Measurements from ENCODE around the gene COX15. TPM values are rescaled to one million over a fixed set of nuclear protein-coding genes. Genes with fewer than 3 reads are reported as not detected.

COX15 gene
- total RNA-seq, 4 donors from 2014 or later, result 20.2 to 30.1 (median 25.6) TPM

- Histone ChIP-seq H3K9me3 (no peaks in the 10 kb centered on the region), H3K4me3 (no peak overlapping the region), H3K27me3 (no peaks in the 10 kb centered on the region), H3K27ac (no peak overlapping the region), H3K36me3 (peaks cover 3% of the 10 kb centered on the region), H3K4me1 (no peaks in the 10 kb centered on the region)
- TF ChIP-seq POLR2AphosphoS5 (IDR thresholded peaks at IDR 0.05), result no peak
- TF ChIP-seq, protein P1, sequence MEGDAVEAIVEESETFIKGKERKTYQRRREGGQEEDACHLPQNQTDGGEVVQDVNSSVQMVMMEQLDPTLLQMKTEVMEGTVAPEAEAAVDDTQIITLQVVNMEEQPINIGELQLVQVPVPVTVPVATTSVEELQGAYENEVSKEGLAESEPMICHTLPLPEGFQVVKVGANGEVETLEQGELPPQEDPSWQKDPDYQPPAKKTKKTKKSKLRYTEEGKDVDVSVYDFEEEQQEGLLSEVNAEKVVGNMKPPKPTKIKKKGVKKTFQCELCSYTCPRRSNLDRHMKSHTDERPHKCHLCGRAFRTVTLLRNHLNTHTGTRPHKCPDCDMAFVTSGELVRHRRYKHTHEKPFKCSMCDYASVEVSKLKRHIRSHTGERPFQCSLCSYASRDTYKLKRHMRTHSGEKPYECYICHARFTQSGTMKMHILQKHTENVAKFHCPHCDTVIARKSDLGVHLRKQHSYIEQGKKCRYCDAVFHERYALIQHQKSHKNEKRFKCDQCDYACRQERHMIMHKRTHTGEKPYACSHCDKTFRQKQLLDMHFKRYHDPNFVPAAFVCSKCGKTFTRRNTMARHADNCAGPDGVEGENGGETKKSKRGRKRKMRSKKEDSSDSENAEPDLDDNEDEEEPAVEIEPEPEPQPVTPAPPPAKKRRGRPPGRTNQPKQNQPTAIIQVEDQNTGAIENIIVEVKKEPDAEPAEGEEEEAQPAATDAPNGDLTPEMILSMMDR (IDR thresholded peaks at IDR 0.05), result no peak
- no peak for TF ChIP-seq EP300 (IDR thresholded peaks at IDR 0.05)
- TF ChIP-seq POLR2A (IDR thresholded peaks at IDR 0.05), result no peak
- no peak for DNase-seq (ENCODE audit: low spot score in 2 of 2)
- 35% methylated on average over 4 of the region's 4 CpGs for WGBS
Observed at GRCh38 chr10:99765672-99766301, 33.9 kb upstream of the COX15 start.

DNA sequence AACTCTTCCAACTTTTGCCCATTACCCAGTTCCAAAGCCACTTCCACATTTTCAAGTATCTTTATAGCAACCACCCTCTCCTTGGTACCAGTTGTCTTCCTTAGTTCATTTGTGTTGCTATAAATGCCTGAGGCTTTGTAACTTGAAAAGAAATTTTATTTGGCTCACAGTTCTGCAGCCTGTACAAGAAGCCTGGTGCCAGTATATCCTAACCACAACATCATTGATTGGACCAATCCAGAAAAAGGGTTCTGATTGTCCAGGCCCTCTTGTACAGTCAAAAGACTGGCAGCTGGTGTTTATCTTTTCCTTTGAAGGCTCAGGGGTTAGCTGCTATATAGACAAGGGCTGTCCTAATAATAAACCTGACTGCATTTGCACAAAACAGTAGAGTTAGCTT is 29.4 kb upstream of the COX15 start:
- Histone ChIP-seq H3K9me3 (no peaks in the 10 kb centered on the region), H3K27me3 (no peaks in the 10 kb centered on the region), H3K27ac (no peak overlapping the region), H3K36me3 (peaks cover 39% of the 10 kb centered on the region), H3K4me1 (no peaks in the 10 kb centered on the region), H3K4me3 (no peak overlapping the region)
- no peak for DNase-seq (ENCODE audit: low spot score in 2 of 2)
- TF ChIP-seq POLR2AphosphoS5 (IDR thresholded peaks at IDR 0.05), result no peak
- TF ChIP-seq EP300 (IDR thresholded peaks at IDR 0.05), result no peak

DNA sequence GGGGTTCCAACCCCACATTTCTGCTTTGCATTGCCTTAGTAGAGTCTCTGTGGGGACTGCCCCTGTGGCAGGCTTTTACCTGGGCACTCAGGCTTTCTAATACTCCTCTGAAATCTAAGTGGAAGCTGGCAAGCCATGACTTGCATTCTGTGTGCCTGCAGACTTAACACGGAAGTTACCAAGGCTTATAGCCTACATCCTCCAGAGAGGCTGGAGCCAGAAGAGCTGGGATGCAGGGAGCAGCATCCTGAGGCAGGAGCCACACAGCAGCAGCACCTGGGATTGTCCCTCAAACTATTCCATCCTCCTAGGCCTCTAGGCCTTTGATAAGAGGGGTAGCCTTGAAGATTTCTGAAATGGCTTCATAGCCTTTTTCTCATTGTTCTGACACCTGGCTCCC is 28.4 kb upstream of the COX15 start:
- Histone ChIP-seq H3K4me1 (no peaks in the 10 kb centered on the region), H3K27ac (no peak overlapping the region), H3K4me3 (no peak overlapping the region), H3K9me3 (no peaks in the 10 kb centered on the region), H3K27me3 (no peaks in the 10 kb centered on the region), H3K36me3 (peaks cover 50% of the 10 kb centered on the region)
- TF ChIP-seq EP300 (IDR thresholded peaks at IDR 0.05) (no peak), POLR2AphosphoS5 (IDR thresholded peaks at IDR 0.05) (no peak), POLR2A (IDR thresholded peaks at IDR 0.05) (no peak)
- TF ChIP-seq, protein P1 (IDR thresholded peaks at IDR 0.05), result no peak
- 56% methylated on average over 1 of the region's 1 CpG for WGBS
- no peak for DNase-seq (ENCODE audit: low spot score in 2 of 2)

- 92% methylated on average over 2 of the region's 2 CpGs for WGBS
- Histone ChIP-seq H3K4me1 (no peaks in the 10 kb centered on the region), H3K4me3 (no peak overlapping the region), H3K36me3 (peaks cover 67% of the 10 kb centered on the region), H3K9me3 (no peaks in the 10 kb centered on the region), H3K27ac (no peak overlapping the region), H3K27me3 (no peaks in the 10 kb centered on the region)
- no peak for DNase-seq (ENCODE audit: low spot score in 2 of 2)
- TF ChIP-seq POLR2A (IDR thresholded peaks at IDR 0.05), result no peak
- TF ChIP-seq POLR2AphosphoS5 (IDR thresholded peaks at IDR 0.05), result no peak
- TF ChIP-seq EP300 (IDR thresholded peaks at IDR 0.05), result no peak
- TF ChIP-seq, protein P1 (IDR thresholded peaks at IDR 0.05), result no peak
Observed at GRCh38 chr10:99758211-99758891, 26.4 kb upstream of the COX15 start.

- TF ChIP-seq EP300 (IDR thresholded peaks at IDR 0.05) (no peak), POLR2AphosphoS5 (IDR thresholded peaks at IDR 0.05) (no peak), POLR2A (IDR thresholded peaks at IDR 0.05) (no peak)
- TF ChIP-seq, protein P1 (IDR thresholded peaks at IDR 0.05), result no peak
- Histone ChIP-seq H3K9me3 (no peaks in the 10 kb centered on the region), H3K27ac (no peak overlapping the region), H3K4me3 (no peak overlapping the region), H3K4me1 (no peaks in the 10 kb centered on the region), H3K36me3 (peaks cover 89% of the 10 kb centered on the region), H3K27me3 (no peaks in the 10 kb centered on the region)
- WGBS, result 100% methylated on average over 1 of the region's 1 CpG
- no peak for DNase-seq (ENCODE audit: low spot score in 2 of 2)
Observed at GRCh38 chr10:99756159-99756558, 24.2 kb upstream of the COX15 start.

Measured in suprapubic skin (tissue), 4 donors.